B cell (primary cell): Measurements from ENCODE around the gene CCSAP. TPM values are rescaled to one million over a fixed set of nuclear protein-coding genes. Genes with fewer than 3 reads are reported as not detected.
A peak's percentile ranks its signal among the peaks of the same experiment; 100 is the strongest.

ENCODE experiments used
- ATAC-seq: fragments of 200-7000 bp; cut with Tn5 transposase; one replicate; pipeline ENCODE4 v1.10.0; 2021; ENCODE audit warnings: low read depth, mild to moderate bottlenecking, moderate number of reproducible peaks, moderate library complexity
- CTCF ChIA-PET: fragments of 350-600 bp; sonication (Branson Sonifier 250); formaldehyde crosslinking; loops from one replicate; lab custom pipeline; 2021; ENCODE audit warnings: antibody characterized with exemption, inconsistent platforms; lab: Charles Lee
- POLR2A ChIA-PET: fragments of 350-600 bp; sonication (Branson Sonifier 250); formaldehyde crosslinking; loops from one replicate; lab custom pipeline; 2021; ENCODE audit warnings: antibody characterized with exemption; lab: Charles Lee
- DNase-seq: peaks from one replicate; pipeline ENCODE4 v3.0.0; 2013
- H2AFZ ChIP-seq: 2 replicates; pipeline ENCODE4 v1.6.1; 2012; ENCODE audit warnings: mild to moderate bottlenecking, low read depth, low read length; ENCODE audit not compliant: insufficient read depth, poor library complexity, severe bottlenecking
- H3K27ac ChIP-seq, 2 donors: 1 replicate in 1 of 2; 2 replicates in 1 of 2; pipeline ENCODE4 v1.5.1; 2012 to 2013; ENCODE audit warnings: low read length in 2 of 2, mild to moderate bottlenecking in 2 of 2, moderate library complexity in 1 of 2
- H3K27me3 ChIP-seq, 4 experiments: fragments of 200-600 bp in 1 of 4; sonication (generic) in 1 of 4; replicated peaks in 1 of 4; 1 replicate in 2 of 4; 2 replicates in 2 of 4; pipeline versions ENCODE4 v1.6.1 to v1.7.0; 2013 to 2016; ENCODE audit warnings: low read length in 3 of 4, mild to moderate bottlenecking in 2 of 4, mixed read lengths in 1 of 4, moderate library complexity in 1 of 4; ENCODE audit not compliant: insufficient read depth in 4 of 4, control insufficient read depth in 3 of 4; ENCODE audit errors: control extremely low read depth in 1 of 4
- H3K36me3 ChIP-seq, 2 experiments: replicated peaks in 1 of 2; 1 replicate in 1 of 2; 2 replicates in 1 of 2; pipeline versions ENCODE4 v1.6.1 to v1.7.1; 2013; ENCODE audit warnings: low read length in 1 of 2; ENCODE audit not compliant: insufficient read depth in 2 of 2, control insufficient read depth in 1 of 2; ENCODE audit errors: control extremely low read depth in 1 of 2, extremely low read depth in 1 of 2
- H3K4me1 ChIP-seq, 2 donors: fragments of 200-600 bp in 1 of 2; sonication (generic) in 1 of 2; 1 replicate in 1 of 2; 2 replicates in 1 of 2; pipeline versions ENCODE4 v1.5.1 to v1.6.1; 2013 to 2017; ENCODE audit warnings: low read length in 2 of 2; ENCODE audit not compliant: control insufficient read depth in 2 of 2, insufficient read depth in 2 of 2
- H3K4me2 ChIP-seq: replicated peaks from 2 replicates; pipeline ENCODE3; 2012; ENCODE audit warnings: mild to moderate bottlenecking, low read depth, low read length; ENCODE audit not compliant: poor library complexity, severe bottlenecking
- H3K4me3 ChIP-seq, 5 experiments: fragments of 200-600 bp in 1 of 5; sonication (generic) in 1 of 5; 1 replicate in 3 of 5; 2 replicates in 2 of 5; pipeline versions ENCODE4 v1.5.1 to v1.7.0; 2011 to 2016; ENCODE audit warnings: low read length in 4 of 5, mild to moderate bottlenecking in 4 of 5, low read depth in 2 of 5, control low read depth in 1 of 5, moderate library complexity in 1 of 5; ENCODE audit not compliant: insufficient read depth in 1 of 5; ENCODE audit errors: control extremely low read depth in 1 of 5, extremely low read depth in 1 of 5
- H3K79me2 ChIP-seq: fragments of 200-600 bp; sonication (generic); one replicate; pipeline ENCODE4 v1.6.0; 2016; ENCODE audit warnings: low read length; ENCODE audit not compliant: control insufficient read depth, insufficient read depth
- H3K9ac ChIP-seq: fragments of 200-600 bp; sonication (generic); 2 replicates; pipeline ENCODE4 v1.6.1; 2017; ENCODE audit warnings: mild to moderate bottlenecking, low read length, moderate library complexity
- H3K9me3 ChIP-seq, 3 donors: one replicate each; pipeline versions ENCODE4 v1.6.1 to v1.7.1; 2013; ENCODE audit warnings: low read length in 2 of 3; ENCODE audit not compliant: control insufficient read depth in 2 of 3, insufficient read depth in 1 of 3; ENCODE audit errors: control extremely low read depth in 1 of 3
- H4K20me1 ChIP-seq: 2 replicates; pipeline ENCODE4 v1.6.0; 2012; ENCODE audit warnings: mild to moderate bottlenecking, low read length; ENCODE audit not compliant: insufficient read depth, control insufficient read depth, poor library complexity, severe bottlenecking
- H3K27ac Mint-ChIP-seq: one replicate; pipeline ENCODE4 v1.8.0; 2021; ENCODE audit warnings: mixed read lengths
- H3K27me3 Mint-ChIP-seq: one replicate; pipeline ENCODE4 v1.8.0; 2021; ENCODE audit warnings: mixed read lengths
- H3K4me1 Mint-ChIP-seq: one replicate; pipeline ENCODE4 v1.8.0; 2021; ENCODE audit warnings: mixed read lengths
- H3K4me3 Mint-ChIP-seq: one replicate; pipeline ENCODE4 v1.8.0; 2021; ENCODE audit warnings: mixed read lengths
- H3K9me3 Mint-ChIP-seq: one replicate; pipeline ENCODE4 v1.8.0; 2022; ENCODE audit warnings: mixed read lengths; ENCODE audit not compliant: insufficient read depth
- EZH2 ChIP-seq: IDR thresholded peaks from 2 replicates; pipeline ENCODE4 v1.6.1; 2012; ENCODE audit warnings: borderline replicate concordance, low read depth, mild to moderate bottlenecking, moderate library complexity, low read length; ENCODE audit not compliant: insufficient read depth, poor library complexity, severe bottlenecking
- WGBS: methylation state at CpG from one replicate; pipeline ENCODE4 v1.1.5; 2013; ENCODE audit warnings: missing lambda C conversion rate; ENCODE audit not compliant: insufficient coverage; 5-methylcytosine and 5-hydroxymethylcytosine counted together
- intact Hi-C: fragments of 100-400 bp; cut with micrococcal nuclease; formaldehyde crosslinking; loops from one replicate; pipeline ENCODE4 v1.10.0; 2022
- polyA plus RNA-seq: library from polyadenylated mRNA; depleted of rRNA; stranded (reverse); fragments of >200 nt; gene quantifications from 2 replicates; pipeline ENCODE4 v1.2.3, GENCODE V29; 2012
- total RNA-seq, 2 donors: library from RNA; stranded (reverse); fragments of 120-200 nt in 1 of 2; gene quantifications; 1 replicate in 1 of 2; 2 replicates in 1 of 2; pipeline versions ENCODE4 v1.2.3 to v1.2.4, GENCODE V29; 2013 to 2022
- TF ChIP-seq, protein P1 (sequence below): fragments of 200-600 bp; IDR thresholded peaks from one replicate; pipeline ENCODE4 v1.8.0; 2022; ENCODE audit warnings: antibody characterized with exemption, mild to moderate bottlenecking

CCSAP gene
- total and polyA plus RNA-seq, 2 donors (not counting 1 experiment from before 2014, with no cell fraction given): 3.3 to 15.8 TPM

DNA sequence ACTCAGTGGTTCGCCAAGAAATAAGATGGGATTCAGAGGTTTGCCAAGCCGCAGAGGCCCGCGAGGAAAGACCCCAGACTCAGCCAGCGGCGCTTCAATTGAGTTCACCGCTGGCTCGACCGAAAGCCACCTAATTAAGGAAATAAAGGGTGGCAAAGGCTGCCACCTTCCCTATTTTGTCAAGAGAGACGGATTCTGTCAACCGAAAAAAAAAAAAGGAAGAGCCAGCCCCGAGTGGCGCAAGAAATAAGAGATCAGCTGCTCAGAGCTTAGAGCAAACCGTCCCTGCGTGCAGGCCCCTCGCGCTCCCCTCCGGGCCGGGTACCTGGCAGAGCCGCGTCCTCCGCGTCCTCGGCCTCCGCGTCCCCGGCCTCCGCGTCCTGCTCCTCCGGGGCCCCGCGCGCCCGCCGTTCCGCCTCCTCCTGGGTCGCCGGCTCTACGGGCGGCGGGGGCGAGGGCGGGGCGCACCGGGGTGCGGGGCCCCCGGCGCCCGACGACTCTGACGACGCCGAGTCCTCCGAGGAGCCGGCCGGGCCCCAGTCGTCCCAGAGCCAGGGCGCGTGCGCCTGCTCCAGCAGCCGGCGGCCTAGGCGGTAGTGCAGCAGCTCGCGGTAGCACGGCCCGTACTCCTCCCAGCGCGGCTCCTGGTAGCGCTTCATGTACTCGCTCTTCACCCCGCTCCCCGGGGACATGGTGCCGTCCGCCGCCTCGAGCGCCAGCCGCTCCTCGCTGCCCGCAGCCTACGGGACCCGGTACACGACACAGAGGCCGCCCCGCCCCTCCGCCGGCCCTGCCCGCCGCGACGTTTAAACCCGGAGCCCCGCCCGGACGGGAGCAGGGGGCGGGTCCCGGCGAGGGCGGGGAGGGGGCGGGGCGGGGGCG, 832 bp downstream of the CCSAP start:
- Mint-ChIP-seq H3K4me3 (peak overlapping the region; percentile 88), H3K27me3 (peaks cover 20% of the 10 kb centered on the region), H3K27ac (peak overlapping the region; percentile 90), H3K9me3 (no peaks in the 10 kb centered on the region), H3K4me1 (peaks cover 42% of the 10 kb centered on the region)
- H3K9me3 ChIP-seq: peaks cover 0 to 3% (median 0%) of the 10 kb centered on the region in 3 donors
- H3K4me1 ChIP-seq: peaks cover 21 to 23% of the 10 kb centered on the region in 2 donors
- peak overlapping the region; percentile 96 for H2AFZ ChIP-seq
- no peaks in the 10 kb centered on the region for H3K36me3 ChIP-seq
- CTCF ChIA-PET: interaction anchor here (0.8 to 2.0 kb wide), 6 partner anchors 17 to 166 kb away, joined by 3 to 6 read pairs (median 5); partner anchors contain the start of gene NUP133
- H3K27ac ChIP-seq: peak overlapping the region; percentile 24 to 79
- H3K9ac ChIP-seq: peak overlapping the region; percentile 88
- DNase-seq: peak; percentile 91
- no peaks in the 10 kb centered on the region for H4K20me1 ChIP-seq
- POLR2A ChIA-PET: interaction anchor here (0.8 to 1.4 kb wide), 4 partner anchors 71 to 768 kb away, joined by 3 to 4 read pairs (median 4); partner anchors contain the start of gene RAB4A
- H3K4me2 ChIP-seq: peak overlapping the region; percentile 95
- under 1% methylated on average over 103 of the region's 103 CpGs for WGBS
- intact Hi-C loops: loop anchor here (1.0 to 5.0 kb wide), 5 partner anchors 13 to 1635 kb away; partner anchors contain the start of genes ABCB10, ARV1, COG2 and RAB4A
- peak overlapping the region; percentile 66 to 86 (median 80) for H3K4me3 ChIP-seq
- TF ChIP-seq, protein P1, sequence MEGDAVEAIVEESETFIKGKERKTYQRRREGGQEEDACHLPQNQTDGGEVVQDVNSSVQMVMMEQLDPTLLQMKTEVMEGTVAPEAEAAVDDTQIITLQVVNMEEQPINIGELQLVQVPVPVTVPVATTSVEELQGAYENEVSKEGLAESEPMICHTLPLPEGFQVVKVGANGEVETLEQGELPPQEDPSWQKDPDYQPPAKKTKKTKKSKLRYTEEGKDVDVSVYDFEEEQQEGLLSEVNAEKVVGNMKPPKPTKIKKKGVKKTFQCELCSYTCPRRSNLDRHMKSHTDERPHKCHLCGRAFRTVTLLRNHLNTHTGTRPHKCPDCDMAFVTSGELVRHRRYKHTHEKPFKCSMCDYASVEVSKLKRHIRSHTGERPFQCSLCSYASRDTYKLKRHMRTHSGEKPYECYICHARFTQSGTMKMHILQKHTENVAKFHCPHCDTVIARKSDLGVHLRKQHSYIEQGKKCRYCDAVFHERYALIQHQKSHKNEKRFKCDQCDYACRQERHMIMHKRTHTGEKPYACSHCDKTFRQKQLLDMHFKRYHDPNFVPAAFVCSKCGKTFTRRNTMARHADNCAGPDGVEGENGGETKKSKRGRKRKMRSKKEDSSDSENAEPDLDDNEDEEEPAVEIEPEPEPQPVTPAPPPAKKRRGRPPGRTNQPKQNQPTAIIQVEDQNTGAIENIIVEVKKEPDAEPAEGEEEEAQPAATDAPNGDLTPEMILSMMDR: no peak
- TF ChIP-seq EZH2: no peak
- H3K27me3 ChIP-seq: peaks cover 0 to 12% (median 3%) of the 10 kb centered on the region in 4 experiments
- no peaks in the 10 kb centered on the region for H3K79me2 ChIP-seq
- ATAC-seq: peak; percentile 82
